GM18858 (cell line): ENCODE data around the gene TMEM196.

ENCODE experiments used
- ATAC-seq: cut with Tn5 transposase; IDR thresholded peaks from one replicate; pipeline ENCODE4 v1.9.1; 2021; ENCODE audit not compliant: unreplicated experiment

TMEM196 gene

GRCh38 chr7:19772841-19773760, at the start of gene TMEM196:
TMEM196 (minus strand) TSS chr7:19773617; CDS start chr7:19772696, 921 bp downstream.
- no peak for ATAC-seq

- ATAC-seq, result no peak
Measured at GRCh38 chr7:19816128-19816527, 42.7 kb upstream of the TMEM196 start.

- no peak for ATAC-seq
Measured at GRCh38 chr7:19815546-19815945, 42.1 kb upstream of the TMEM196 start.

GRCh38 chr7:19814776-19815175, 41.4 kb upstream of the TMEM196 start:
- ATAC-seq, result no peak

GRCh38 chr7:19811386-19811785, 38.0 kb upstream of the TMEM196 start:
- no peak for ATAC-seq

GRCh38 chr7:19798986-19799385, 25.6 kb upstream of the TMEM196 start:
- no peak for ATAC-seq

- no peak for ATAC-seq
Measured at GRCh38 chr7:19783541-19783940, 10.1 kb upstream of the TMEM196 start.

- no peak for ATAC-seq
Measured at GRCh38 chr7:19776981-19777380, 3.6 kb upstream of the TMEM196 start.

GRCh38 chr7:19775578-19775977, 2.2 kb upstream of the TMEM196 start:
- ATAC-seq, result no peak

GRCh38 chr7:19772306-19772705, 1.1 kb downstream of the TMEM196 start:
- no peak for ATAC-seq

GRCh38 chr7:19762631-19763030, 10.8 kb downstream of the TMEM196 start:
- no peak for ATAC-seq

- no peak for ATAC-seq
Measured at GRCh38 chr7:19754521-19755116, 18.8 kb downstream of the TMEM196 start.

GRCh38 chr7:19752020-19752419, 21.4 kb downstream of the TMEM196 start:
- ATAC-seq, result no peak

GRCh38 chr7:19749658-19750057, 23.8 kb downstream of the TMEM196 start:
- ATAC-seq, result no peak

GRCh38 chr7:19747740-19748339, 25.6 kb downstream of the TMEM196 start:
- ATAC-seq, result peak; percentile 47

GRCh38 chr7:19744075-19744474, 29.3 kb downstream of the TMEM196 start:
- ATAC-seq, result no peak

- ATAC-seq, result no peak
Measured at GRCh38 chr7:19728716-19729115, 44.7 kb downstream of the TMEM196 start.

- ATAC-seq, result no peak
Measured at GRCh38 chr7:19725770-19726169, 47.6 kb downstream of the TMEM196 start.

- no peak for ATAC-seq
Measured at GRCh38 chr7:19715499-19715898, 57.9 kb downstream of the TMEM196 start.

GRCh38 chr7:19713676-19714075, 59.7 kb downstream of the TMEM196 start:
- no peak for ATAC-seq

- ATAC-seq, result no peak
Measured at GRCh38 chr7:19709249-19709578, 64.2 kb downstream of the TMEM196 start.
